ENCODE measurements around the gene CD27.

DNA sequence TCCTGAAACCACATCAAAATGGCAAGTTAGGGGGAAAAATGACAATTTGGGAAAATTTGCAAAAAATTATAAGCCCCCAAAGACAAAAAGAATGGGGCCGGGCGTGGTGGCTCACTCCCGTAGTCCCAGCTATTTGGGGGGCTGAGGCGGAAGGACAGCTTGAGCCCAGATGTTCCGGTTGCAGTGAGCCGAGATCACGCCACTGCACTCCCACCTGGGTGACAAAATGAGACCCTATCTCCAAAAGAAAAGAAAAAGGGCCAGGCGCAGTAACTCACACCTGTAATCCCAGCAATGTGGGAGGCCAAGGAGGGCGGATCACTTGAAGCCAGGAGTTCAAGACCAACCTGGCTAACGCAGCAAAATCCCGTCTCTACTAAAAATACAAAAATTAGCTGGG, 27.7 kb downstream of the CD27 start:
- TF ChIP-seq, protein P1, sequence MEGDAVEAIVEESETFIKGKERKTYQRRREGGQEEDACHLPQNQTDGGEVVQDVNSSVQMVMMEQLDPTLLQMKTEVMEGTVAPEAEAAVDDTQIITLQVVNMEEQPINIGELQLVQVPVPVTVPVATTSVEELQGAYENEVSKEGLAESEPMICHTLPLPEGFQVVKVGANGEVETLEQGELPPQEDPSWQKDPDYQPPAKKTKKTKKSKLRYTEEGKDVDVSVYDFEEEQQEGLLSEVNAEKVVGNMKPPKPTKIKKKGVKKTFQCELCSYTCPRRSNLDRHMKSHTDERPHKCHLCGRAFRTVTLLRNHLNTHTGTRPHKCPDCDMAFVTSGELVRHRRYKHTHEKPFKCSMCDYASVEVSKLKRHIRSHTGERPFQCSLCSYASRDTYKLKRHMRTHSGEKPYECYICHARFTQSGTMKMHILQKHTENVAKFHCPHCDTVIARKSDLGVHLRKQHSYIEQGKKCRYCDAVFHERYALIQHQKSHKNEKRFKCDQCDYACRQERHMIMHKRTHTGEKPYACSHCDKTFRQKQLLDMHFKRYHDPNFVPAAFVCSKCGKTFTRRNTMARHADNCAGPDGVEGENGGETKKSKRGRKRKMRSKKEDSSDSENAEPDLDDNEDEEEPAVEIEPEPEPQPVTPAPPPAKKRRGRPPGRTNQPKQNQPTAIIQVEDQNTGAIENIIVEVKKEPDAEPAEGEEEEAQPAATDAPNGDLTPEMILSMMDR (conservative IDR thresholded peaks at IDR 0.05; ENCODE audit: low read depth in 2 of 2), result no peak
- TF ChIP-seq EZH2 (IDR thresholded peaks at IDR 0.05; ENCODE audit: low read depth, unreplicated experiment), result no peak
- TF ChIP-seq, protein P2, sequence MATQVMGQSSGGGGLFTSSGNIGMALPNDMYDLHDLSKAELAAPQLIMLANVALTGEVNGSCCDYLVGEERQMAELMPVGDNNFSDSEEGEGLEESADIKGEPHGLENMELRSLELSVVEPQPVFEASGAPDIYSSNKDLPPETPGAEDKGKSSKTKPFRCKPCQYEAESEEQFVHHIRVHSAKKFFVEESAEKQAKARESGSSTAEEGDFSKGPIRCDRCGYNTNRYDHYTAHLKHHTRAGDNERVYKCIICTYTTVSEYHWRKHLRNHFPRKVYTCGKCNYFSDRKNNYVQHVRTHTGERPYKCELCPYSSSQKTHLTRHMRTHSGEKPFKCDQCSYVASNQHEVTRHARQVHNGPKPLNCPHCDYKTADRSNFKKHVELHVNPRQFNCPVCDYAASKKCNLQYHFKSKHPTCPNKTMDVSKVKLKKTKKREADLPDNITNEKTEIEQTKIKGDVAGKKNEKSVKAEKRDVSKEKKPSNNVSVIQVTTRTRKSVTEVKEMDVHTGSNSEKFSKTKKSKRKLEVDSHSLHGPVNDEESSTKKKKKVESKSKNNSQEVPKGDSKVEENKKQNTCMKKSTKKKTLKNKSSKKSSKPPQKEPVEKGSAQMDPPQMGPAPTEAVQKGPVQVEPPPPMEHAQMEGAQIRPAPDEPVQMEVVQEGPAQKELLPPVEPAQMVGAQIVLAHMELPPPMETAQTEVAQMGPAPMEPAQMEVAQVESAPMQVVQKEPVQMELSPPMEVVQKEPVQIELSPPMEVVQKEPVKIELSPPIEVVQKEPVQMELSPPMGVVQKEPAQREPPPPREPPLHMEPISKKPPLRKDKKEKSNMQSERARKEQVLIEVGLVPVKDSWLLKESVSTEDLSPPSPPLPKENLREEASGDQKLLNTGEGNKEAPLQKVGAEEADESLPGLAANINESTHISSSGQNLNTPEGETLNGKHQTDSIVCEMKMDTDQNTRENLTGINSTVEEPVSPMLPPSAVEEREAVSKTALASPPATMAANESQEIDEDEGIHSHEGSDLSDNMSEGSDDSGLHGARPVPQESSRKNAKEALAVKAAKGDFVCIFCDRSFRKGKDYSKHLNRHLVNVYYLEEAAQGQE (IDR thresholded peaks at IDR 0.05; ENCODE audit: unreplicated experiment), result no peak
- no peak for TF ChIP-seq POLR2AphosphoS5 (IDR thresholded peaks at IDR 0.05; ENCODE audit: low read depth)
- TF ChIP-seq EZH2phosphoT487 (IDR thresholded peaks at IDR 0.05; ENCODE audit: unreplicated experiment), result no peak
- no peak for TF ChIP-seq STAT1 (IDR thresholded peaks at IDR 0.05; ENCODE audit: unreplicated experiment)
- no peak for TF ChIP-seq CREB1 (CRISPR knock-in tag; IDR thresholded peaks at IDR 0.05; ENCODE audit: low read depth)
- TF ChIP-seq, protein P3, sequence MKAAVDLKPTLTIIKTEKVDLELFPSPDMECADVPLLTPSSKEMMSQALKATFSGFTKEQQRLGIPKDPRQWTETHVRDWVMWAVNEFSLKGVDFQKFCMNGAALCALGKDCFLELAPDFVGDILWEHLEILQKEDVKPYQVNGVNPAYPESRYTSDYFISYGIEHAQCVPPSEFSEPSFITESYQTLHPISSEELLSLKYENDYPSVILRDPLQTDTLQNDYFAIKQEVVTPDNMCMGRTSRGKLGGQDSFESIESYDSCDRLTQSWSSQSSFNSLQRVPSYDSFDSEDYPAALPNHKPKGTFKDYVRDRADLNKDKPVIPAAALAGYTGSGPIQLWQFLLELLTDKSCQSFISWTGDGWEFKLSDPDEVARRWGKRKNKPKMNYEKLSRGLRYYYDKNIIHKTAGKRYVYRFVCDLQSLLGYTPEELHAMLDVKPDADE (IDR thresholded peaks at IDR 0.05), result no peak
- TF ChIP-seq JUNB (IDR thresholded peaks at IDR 0.05; ENCODE audit: unreplicated experiment), result no peak
- TF ChIP-seq ZNF331 (CRISPR knock-in tag; IDR thresholded peaks at IDR 0.05; ENCODE audit: low read depth), result no peak
- no peak for TF ChIP-seq NANOG (IDR thresholded peaks at IDR 0.05; ENCODE audit: borderline replicate concordance)
